Measurements from ENCODE around the gene ASTN2.

Gene ASTN2

GRCh38 chr9:117214416-117214815 is 200.4 kb downstream of the ASTN2 start:
- no peaks in the 10 kb centered on the region for H3K27me3 ChIP-seq (replicated peaks; ENCODE audit: control insufficient read depth, insufficient read depth, low read length)
- TF ChIP-seq, protein P1, sequence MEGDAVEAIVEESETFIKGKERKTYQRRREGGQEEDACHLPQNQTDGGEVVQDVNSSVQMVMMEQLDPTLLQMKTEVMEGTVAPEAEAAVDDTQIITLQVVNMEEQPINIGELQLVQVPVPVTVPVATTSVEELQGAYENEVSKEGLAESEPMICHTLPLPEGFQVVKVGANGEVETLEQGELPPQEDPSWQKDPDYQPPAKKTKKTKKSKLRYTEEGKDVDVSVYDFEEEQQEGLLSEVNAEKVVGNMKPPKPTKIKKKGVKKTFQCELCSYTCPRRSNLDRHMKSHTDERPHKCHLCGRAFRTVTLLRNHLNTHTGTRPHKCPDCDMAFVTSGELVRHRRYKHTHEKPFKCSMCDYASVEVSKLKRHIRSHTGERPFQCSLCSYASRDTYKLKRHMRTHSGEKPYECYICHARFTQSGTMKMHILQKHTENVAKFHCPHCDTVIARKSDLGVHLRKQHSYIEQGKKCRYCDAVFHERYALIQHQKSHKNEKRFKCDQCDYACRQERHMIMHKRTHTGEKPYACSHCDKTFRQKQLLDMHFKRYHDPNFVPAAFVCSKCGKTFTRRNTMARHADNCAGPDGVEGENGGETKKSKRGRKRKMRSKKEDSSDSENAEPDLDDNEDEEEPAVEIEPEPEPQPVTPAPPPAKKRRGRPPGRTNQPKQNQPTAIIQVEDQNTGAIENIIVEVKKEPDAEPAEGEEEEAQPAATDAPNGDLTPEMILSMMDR (IDR thresholded peaks at IDR 0.05; ENCODE audit: insufficient read depth, low read length, poor library complexity, severe bottlenecking) = no peak

GRCh38 chr9:117211280-117211679 is 203.6 kb downstream of the ASTN2 start:
- no peak for DNase-seq (ENCODE audit: extremely low read depth, insufficient read length)
- no peaks in the 10 kb centered on the region for H3K27me3 ChIP-seq (replicated peaks; ENCODE audit: control insufficient read depth, insufficient read depth, low read length)
- H3K4me3 ChIP-seq (replicated peaks; ENCODE audit: low read depth, low read length) = no peak overlapping the region
- H3K36me3 ChIP-seq (ENCODE audit: control insufficient read depth, insufficient read depth, low read length) = no peaks in the 10 kb centered on the region
- TF ChIP-seq, protein P1 (IDR thresholded peaks at IDR 0.05; ENCODE audit: insufficient read depth, low read length, poor library complexity, severe bottlenecking) = no peak

More at GRCh38 chr9:117214416-117214815, 200.4 kb downstream of the ASTN2 start:
- H3K36me3 ChIP-seq (ENCODE audit: control insufficient read depth, insufficient read depth, low read length) = no peaks in the 10 kb centered on the region
- no peak for DNase-seq (ENCODE audit: extremely low read depth, insufficient read length)
- no peak overlapping the region for H3K4me3 ChIP-seq (replicated peaks; ENCODE audit: low read depth, low read length)

GRCh38 chr9:117205806-117206205 is 209.1 kb downstream of the ASTN2 start:
- Histone ChIP-seq H3K4me3 (replicated peaks; ENCODE audit: low read depth, low read length) (no peak overlapping the region), H3K27me3 (replicated peaks; ENCODE audit: control insufficient read depth, insufficient read depth, low read length) (no peaks in the 10 kb centered on the region), H3K36me3 (ENCODE audit: control insufficient read depth, insufficient read depth, low read length) (no peaks in the 10 kb centered on the region)
- no peak for DNase-seq (ENCODE audit: extremely low read depth, insufficient read length)
- TF ChIP-seq, protein P1 (IDR thresholded peaks at IDR 0.05; ENCODE audit: insufficient read depth, low read length, poor library complexity, severe bottlenecking) = no peak

DNA sequence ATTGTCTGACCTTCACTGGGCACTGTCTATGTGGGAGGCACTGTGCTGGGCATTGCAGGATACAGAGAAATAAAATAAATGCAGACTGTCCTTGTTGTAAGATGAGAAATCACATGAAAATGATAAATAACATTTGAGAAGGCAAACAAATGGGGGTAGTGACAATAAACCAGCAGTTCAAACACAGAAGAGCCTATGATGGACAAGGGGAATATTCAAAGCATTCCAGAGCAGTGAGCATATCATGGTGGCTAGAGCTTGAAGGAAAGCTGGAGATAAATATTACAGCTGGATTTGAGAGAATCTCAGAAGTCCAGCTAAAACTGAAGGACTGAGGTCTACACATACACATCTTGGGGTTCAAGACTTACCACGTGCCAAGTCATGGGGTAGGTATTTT is 209.9 kb downstream of the ASTN2 start:
- Histone ChIP-seq H3K4me3 (replicated peaks; ENCODE audit: low read depth, low read length) (no peak overlapping the region), H3K36me3 (ENCODE audit: control insufficient read depth, insufficient read depth, low read length) (no peaks in the 10 kb centered on the region), H3K27me3 (replicated peaks; ENCODE audit: control insufficient read depth, insufficient read depth, low read length) (no peaks in the 10 kb centered on the region)
- no peak for DNase-seq (ENCODE audit: extremely low read depth, insufficient read length)
- TF ChIP-seq, protein P1 (IDR thresholded peaks at IDR 0.05; ENCODE audit: insufficient read depth, low read length, poor library complexity, severe bottlenecking) = no peak

GRCh38 chr9:117191504-117192261 is 223.2 kb downstream of the ASTN2 start:
- no peak for DNase-seq (ENCODE audit: extremely low read depth, insufficient read length)
- Histone ChIP-seq H3K36me3 (ENCODE audit: control insufficient read depth, insufficient read depth, low read length) (no peaks in the 10 kb centered on the region), H3K27me3 (replicated peaks; ENCODE audit: control insufficient read depth, insufficient read depth, low read length) (no peaks in the 10 kb centered on the region), H3K4me3 (replicated peaks; ENCODE audit: low read depth, low read length) (no peak overlapping the region)
- TF ChIP-seq, protein P1 (IDR thresholded peaks at IDR 0.05; ENCODE audit: insufficient read depth, low read length, poor library complexity, severe bottlenecking) = no peak

All from GM06990 (cell line).